ENCODE measurements around the gene GIPC3.

GIPC3 gene

DNA sequence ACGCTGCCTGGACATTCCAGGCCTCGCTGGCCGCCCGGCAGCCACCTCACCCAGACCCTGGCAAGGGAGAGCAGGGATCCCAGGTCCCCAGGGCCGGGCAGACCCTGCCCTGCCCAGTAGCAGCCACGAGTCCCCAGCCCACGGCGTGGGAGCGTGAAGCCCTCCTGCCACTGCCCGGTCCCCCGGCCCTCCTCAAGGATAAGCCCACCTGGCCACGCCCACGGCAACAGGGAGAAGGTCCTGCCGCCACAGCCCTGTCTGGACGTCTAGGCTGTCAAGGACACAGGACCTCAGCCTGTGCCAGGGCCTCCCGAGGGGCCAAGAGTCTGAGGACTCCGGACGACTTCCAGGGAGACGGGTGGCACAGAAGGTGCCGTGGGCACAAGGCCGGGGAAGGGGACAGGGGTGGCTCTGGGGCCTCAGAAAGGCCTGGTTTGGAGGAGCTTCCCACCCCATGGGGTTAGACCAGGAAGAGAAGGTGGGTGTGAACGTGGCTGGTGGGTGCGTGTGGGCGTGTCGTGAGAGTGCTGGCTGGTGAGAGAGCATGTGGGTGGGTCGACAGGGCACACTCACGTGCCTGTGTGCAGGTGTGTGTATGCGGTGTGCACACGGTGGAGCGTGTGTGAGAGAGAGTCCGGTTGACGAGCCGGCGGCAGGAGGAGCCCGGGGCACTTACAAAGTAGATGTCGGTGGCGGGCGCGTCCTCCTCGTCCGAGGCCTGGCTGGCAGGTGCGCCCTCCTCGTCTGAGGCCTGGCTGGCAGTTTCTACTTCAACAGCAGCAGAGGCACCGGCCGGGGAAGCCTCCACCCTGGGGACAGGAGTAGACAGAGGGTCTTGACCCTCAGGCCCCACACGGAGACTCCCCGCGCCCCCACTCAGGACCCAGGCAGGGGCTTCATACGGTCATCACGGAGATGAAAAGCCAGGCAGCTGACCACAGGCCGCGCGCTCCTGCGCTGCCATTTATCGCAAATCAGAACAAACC, 53.2 kb downstream of the GIPC3 start:
- DNase-seq, result no peak

DNA sequence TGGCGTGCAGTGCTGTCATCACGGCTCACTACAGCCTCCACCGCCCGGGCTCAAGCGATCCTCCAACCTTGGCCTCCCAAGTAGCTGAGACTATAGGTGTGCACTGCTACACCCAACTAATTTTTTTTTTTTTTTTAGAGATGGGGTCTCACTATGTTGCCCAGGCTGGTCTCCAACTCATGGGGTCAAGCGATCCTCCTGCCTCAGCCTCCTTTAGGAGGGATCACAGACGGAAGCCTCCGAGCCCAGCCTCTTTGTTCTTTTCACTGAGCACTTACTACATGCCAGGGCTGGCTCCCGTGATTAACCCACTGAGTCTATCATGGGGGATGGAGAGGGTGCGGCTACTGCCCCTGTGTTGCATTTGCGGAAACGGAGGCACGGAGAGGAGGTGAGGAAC, 54.2 kb downstream of the GIPC3 start:
- DNase-seq, result no peak

DNA sequence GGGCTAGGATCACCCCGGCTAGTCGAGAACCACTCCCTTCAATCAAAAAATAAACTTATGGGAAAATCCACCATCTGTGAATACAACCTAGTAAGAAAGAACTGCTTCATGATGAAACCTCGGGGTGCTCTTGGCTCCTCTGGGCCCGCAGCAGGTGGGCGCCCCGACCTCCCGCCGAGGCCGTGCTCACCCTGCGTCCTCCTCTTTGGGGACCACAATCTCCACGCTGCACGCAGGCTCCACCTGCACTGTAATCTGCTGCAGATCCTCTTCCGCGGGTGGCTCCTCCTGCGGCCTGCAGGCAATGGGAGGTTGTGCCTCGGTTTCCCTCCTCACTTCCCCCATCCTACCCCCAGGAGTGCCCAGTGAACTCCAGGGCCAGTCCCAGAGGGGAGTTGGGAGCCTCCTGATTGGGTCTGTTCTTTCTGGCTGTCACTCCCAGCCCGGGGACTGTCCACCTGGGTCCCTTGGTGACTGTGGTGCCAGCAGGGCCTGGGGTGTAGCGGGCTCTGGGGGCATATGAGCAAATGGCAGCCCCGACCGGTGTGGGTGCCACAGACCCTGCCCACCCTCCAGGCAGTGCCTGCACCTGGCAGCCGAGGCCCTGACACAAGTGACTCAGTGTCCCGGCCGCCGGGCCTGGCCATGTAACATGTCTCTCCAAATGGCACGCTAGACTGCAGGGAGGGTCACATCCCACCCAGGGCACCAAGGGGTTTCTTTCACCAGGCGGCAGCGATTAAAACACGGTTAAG, 56.4 kb downstream of the GIPC3 start:
- no peak for DNase-seq

DNA sequence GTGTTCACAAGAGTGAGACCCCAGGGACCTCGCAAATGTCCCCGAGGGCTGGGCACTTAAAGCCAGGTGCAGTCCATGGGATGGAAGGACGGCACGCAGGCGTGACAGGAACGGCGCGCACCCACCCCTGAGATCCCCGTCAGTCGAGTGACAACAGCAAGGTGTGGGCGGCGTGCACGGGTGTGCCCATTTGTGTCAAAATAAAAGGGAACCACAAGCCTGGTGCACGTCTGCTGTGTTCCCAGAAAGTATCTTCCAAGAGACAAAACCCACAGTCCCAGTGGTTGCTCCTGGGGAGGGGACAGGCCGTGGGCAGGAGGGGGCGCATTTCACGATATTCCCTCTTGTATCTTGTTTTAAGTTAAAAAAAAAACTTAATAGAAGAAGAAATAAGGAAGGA, 57.0 kb downstream of the GIPC3 start:
- no peak for DNase-seq
